Iris pigment epithelial cell (primary cell): ENCODE results near the gene TBCCD1.
A peak's percentile ranks its signal among the peaks of the same experiment; 100 is the strongest.
"Not testable (repeated sequence)": the region's sequence is repeated elsewhere in the genome, so short reads cannot be mapped to it uniquely, and the experiment has no call there.

Experiments used
- DNase-seq: peaks from one replicate; pipeline ENCODE4 v3.0.0-alpha.2; 2011; ENCODE audit warnings: low read depth

Gene TBCCD1

DNA sequence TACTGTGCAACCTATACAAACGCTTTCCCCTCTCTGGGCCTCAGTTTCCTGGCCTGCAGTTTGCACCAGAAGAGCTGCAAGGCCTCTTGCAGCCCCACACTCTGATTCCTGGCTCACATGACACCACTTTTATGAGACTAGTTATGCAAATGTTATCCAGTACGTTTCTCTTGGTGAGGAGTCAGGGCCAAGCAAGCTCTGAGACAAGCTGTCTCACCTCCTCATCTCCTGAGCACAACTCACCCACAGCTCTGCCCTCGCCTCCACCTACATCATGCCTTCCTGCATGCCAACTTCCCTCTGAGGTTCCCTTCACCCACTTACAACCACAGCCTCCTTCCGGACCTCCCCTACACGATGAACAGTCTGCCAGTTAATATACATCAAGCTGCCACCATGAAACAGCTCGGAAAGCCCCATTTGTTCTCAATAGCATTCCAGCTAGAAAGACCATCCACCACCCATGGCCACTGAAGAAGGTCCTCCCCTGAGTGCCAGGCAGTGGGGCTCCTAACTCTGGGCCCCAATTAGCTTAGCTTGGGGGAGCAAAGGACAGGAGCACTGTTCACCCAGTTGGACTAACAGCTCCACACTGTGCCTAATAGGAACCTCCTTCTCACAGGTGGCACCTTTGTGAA lies 48.0 kb downstream of the TBCCD1 start:
- DNase-seq = no peak

DNA sequence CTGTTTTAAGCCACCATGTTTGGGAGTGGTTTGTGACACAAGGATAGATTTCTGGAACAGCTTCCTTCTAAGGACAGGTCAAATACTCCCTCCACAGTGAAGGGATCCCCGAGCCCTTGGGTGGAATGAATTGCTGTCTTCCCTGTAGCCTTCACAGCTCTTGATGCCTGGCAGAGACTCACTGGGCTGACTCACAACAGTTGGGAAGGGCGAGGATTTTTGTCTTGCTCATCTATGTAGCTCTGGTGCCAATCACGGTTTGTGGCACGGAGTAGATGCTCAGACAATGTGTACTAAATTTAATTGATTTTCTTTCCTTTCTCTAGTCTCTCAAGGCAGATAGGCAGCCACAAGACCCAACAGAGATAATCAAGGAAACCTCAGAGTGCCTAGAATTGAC lies 49.9 kb downstream of the TBCCD1 start:
- no peak for DNase-seq

DNA sequence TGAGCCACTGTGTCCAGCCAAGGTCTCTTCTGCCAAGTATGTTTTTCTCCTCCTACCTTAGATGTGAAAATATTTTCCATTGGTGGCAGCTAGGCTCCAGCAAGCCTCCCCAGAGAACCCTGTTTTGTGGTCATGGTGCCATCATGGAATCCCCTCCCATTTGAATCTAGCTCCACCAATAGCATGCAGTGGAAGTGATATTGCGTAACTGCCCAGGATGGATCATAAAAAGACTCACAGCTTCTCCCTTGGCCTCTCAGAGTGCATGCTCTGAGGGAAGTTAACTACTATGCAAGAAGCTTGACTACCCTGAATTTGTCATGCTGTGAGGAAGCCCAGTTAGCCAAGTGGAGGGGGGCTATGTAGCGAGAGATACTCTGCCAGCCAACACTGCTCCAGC lies 50.5 kb downstream of the TBCCD1 start:
- no peak for DNase-seq

DNA sequence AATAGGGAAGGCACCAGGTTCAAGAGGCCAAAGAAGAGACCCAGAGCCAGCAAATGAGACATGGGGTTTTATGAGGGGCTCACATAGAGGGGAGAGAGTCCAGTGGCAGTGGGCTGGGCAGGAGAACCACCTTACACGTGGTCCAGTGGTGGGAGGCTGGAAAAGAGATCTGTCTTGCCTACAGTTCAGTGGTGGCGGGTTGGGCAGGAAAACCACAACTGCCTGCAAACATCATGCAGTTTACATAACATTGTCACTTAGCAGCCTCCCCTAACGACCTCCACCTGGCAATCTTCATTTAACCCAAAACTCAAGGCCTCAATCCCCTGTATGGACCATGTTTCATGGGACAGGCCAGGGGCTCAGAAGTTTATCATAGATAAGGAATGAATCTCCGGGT lies 52.0 kb downstream of the TBCCD1 start:
- DNase-seq = no peak

DNA sequence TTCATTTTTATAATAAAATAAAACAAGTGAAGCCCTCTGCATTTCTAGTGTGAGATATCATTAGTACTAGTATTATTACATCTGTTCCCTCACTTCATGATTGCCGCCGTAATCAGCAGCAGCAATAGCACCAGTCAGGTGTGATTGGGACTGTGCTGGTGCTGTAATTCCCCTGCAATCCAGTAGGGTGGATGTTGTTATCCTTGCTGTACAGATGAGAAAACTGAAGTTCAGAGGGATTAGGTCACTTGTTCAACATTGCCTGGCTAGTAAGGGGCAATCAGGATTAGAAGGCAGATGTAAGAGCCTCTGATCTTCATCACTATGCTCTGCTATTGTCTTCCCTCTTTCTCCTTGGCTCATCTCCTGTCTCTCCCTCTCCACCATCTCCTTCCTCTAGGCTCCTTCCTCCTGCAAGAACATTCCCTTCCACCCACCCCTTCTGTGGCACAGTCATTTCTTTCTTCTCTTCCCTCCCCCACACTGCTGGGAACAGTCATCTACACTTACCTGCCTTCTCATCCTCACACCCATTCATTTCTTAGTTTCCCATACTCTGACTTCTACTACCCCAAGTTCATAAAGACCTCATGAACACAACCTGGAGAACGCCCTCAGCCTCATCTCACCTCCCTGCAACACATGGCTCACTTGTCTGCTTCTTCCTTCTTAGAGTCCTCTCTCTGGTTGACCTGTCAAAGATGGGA lies 52.7 kb downstream of the TBCCD1 start:
- DNase-seq = peak; percentile 14

DNA sequence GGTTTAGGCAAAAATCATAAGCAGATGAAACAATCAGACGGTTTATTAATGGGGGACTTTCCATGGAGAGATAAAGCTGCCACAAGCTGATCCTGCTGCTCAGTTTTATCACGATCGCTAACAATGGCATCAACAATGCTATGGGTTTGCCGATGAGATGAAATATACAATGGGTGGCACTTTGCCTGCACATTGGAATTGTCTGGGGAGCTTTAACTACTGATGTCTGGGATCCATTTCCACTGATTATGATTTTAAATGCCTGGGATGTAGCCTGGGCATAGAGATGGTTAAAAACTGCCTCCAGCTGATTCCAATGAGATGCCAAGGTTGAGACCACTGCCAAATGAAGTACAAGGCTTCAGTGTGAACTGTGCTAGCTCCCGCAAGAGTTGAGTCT lies 53.8 kb downstream of the TBCCD1 start:
- DNase-seq = no peak

DNA sequence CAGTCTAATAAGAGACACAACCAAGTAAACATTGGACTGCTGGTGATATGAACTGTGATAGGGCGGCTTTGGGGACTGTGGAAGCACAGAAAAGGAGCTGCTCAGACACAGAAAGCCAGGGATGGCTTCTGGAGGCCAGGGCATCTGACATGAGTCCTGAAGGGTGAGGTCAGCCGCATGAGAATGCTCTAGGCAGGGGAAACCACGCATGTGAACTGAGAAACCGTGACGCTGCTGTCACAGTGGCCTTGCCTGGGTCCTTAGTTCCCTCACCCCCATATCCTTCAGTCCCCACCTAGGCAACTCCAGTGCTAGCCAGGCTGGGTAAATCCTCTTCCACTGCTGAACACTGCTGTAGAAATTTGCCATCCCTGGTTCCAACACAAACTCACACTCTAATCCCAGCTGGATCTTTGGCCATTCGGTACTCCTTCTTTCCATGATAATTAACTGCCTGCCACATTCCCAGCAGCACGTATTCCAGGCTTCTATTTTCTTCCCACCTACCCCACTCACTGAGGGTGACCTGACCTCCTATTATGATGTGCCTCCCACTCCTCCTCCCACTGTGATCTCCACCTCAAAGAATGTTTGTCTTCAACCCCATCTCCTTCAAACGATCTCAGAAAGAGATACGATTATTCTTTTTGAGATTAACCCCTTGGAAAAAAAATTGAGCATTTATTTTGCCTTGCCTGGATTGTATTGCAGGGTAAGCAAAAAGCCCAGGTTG lies 54.4 kb downstream of the TBCCD1 start:
- no peak for DNase-seq

DNA sequence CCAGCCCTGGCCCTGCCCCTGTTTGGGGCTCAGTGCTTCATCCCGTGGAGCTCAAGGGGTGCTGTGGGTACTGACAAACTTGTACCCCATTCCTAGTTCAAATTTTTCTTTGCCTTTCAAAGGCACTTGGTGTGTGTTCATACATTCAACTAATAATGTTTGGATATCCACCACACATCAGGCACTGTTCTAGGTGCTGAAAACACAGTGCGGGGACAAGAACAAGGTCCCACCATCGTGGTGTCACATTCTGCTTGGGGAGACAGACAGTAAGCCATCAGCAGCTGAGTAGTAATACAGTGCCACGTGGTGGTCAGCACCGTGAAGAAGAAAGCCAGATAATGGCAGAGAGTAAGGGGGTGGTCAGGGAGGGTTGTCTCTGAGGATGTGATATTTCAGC lies 55.4 kb downstream of the TBCCD1 start:
- no peak for DNase-seq

- no peak for DNase-seq
Observed at GRCh38 chr3:186511245-186511644, 55.9 kb downstream of the TBCCD1 start.

DNA sequence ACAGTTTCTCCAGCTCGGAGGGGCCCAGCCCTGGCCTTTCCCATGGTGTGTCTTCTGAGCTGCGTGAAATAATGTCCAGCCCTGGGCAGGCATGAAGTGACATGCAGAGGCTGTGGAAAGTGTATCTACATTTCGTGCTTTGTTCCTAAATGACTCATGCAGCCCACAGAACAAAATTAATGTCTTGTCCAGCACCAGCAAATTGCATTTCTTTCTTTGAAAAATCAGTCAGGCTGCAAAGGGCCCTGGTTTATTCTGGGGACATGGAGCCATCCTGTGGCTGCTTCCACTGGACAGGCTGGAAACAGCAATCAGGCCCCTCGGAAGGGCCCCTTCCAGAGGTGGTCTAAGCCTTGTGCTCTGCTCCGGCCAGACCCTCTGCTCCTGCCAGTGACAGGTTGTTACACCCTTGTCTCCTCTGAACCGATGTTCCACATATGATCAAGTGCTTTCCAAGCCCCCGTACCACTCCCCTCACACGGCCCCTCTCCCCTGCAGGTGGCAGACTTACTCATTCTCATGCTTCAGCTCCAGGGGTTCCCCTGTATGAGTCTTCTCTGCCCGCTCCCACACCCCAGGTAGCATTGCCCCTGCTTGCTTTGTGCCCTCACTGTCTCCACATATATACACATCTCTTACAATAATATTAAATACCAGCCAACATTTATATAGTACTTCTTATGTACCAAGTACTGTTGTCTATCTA lies 56.6 kb downstream of the TBCCD1 start:
- no peak for DNase-seq

- DNase-seq = no peak
Observed at GRCh38 chr3:186509423-186509822, 57.7 kb downstream of the TBCCD1 start.

GRCh38 chr3:186506857-186507256 lies 60.3 kb downstream of the TBCCD1 start:
- DNase-seq = no peak

DNA sequence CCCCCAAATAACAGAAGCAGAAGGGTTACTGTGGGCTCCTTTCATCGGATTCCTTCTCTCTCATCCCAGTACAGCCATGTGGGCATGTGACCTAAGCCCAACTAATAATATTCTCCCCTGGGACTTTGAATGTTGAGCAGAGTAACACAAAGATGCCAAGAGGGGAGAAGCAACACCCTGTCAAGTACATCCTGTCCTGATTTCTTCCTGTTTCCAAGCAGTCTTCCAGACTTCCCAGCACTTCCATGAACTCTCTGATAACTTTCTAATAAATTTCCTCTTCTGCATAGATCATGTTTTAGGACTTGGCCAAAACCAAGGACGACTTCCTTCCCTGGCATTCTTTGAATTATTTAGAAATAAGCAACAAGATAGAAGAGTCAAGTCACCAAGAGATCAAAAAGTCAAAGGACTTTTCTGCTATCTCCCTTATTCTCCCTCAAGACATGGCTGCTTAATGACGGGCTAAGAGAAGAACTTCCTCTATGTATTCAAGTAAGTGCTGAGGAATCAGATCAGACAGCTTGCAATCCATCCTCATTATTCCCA lies 60.9 kb downstream of the TBCCD1 start:
- DNase-seq = no peak

- no peak for DNase-seq
Observed at GRCh38 chr3:186502966-186503712, 64.0 kb downstream of the TBCCD1 start.

DNA sequence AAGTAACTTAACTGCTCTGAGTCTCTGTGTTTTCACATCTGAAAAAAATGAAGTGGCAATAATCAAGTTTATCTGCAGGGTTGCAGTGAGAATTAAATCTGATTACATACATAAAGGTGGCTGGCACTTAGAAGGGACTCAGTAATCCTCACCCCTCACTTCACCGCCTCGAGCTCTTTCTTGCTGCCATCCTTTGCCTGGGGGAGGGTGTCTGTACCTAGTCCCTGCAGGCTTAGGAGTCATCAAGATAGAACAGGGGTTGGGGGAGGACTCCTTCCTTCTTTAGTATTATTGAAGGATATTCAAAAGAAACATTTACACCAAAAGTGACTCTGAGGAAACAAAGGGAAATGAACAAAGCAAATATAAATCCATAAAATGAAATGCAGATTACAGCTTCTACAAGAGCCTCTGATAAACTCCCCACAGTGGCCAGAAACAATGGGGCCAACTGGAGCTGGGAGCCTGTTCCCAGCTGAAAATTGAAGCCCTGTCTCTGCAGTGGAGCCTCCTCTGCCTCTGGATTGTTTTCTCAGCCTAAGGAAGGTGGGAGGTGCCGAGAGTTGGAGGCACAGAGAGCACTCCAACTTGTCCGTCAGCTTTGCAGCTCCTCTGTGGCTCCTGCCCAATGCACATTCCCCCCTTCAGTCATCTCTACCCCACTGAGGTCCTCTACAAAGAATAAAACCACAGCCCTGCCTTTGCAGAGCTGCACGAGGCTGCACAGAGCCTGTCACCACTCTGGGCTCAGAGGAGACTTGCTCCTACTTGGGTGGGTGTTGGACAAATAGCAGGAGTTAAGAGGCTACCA lies 64.8 kb downstream of the TBCCD1 start:
- DNase-seq = no peak

GRCh38 chr3:186499949-186500348 lies 67.2 kb downstream of the TBCCD1 start:
- DNase-seq = not testable (repeated sequence)

- not testable (repeated sequence) for DNase-seq
Observed at GRCh38 chr3:186498022-186498421, 69.1 kb downstream of the TBCCD1 start.

GRCh38 chr3:186497608-186498007 lies 69.5 kb downstream of the TBCCD1 start:
- DNase-seq = no peak

DNA sequence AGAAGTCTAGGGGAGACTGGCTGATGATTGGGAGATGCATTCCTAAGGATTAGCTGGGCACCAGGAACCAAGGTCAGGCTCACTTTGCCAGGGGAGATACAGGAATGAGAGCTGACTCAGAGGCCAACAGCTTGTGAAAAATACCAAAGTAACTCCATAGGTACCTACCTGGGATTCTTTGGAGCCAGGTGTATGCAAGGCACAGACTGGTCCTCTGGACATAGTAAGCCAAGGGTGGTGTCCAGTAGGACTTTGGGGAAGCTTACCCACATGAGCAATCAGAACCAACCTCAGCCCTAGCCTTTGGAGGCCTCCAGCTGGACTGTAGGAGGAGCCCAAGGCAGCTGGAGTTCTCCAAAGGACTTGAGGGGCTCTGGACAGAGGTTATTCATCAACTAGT lies 70.5 kb downstream of the TBCCD1 start:
- DNase-seq = no peak
